HepG2 (cell line): Measurements from ENCODE around the gene KIF25. TPM values are rescaled to one million over a fixed set of nuclear protein-coding genes. Genes with fewer than 3 reads are reported as not detected.

Source experiments
- ARNTL ChIP-seq: sonication (generic); formaldehyde crosslinking; IDR thresholded peaks from 2 replicates; pipeline ENCODE4 v1.4.0; 2020; ENCODE audit warnings: mild to moderate bottlenecking, missing genetic modification reagents
- ASH2L ChIP-seq: fragments of 300-600, 200-600 bp; sonication (generic); IDR thresholded peaks from 2 replicates; pipeline ENCODE4 v1.7.0; 2017; ENCODE audit warnings: low read depth, mild to moderate bottlenecking, moderate library complexity, mixed read lengths, low read length; ENCODE audit not compliant: insufficient read length
- E2F5 ChIP-seq: sonication (generic); formaldehyde crosslinking; conservative IDR thresholded peaks from 2 replicates; pipeline ENCODE4 v1.4.0; 2020; ENCODE audit warnings: missing genetic modification reagents
- GMEB1 ChIP-seq: sonication (generic); formaldehyde crosslinking; IDR thresholded peaks from 2 replicates; pipeline ENCODE4 v1.5.1; 2020; ENCODE audit warnings: missing genetic modification reagents, mild to moderate bottlenecking, borderline replicate concordance
- GTF3A ChIP-seq: sonication (generic); formaldehyde crosslinking; conservative IDR thresholded peaks from 2 replicates; pipeline ENCODE4 v1.4.0; 2020; ENCODE audit warnings: mild to moderate bottlenecking, missing genetic modification reagents
- HNRNPL ChIP-seq: fragments of 200-400 bp; formaldehyde crosslinking; IDR thresholded peaks from 2 replicates; pipeline ENCODE4 v1.6.1; 2017; ENCODE audit warnings: mild to moderate bottlenecking, low read depth, low read length
- ISX ChIP-seq: sonication (generic); formaldehyde crosslinking; conservative IDR thresholded peaks from 2 replicates; pipeline ENCODE4 v1.5.0; 2020; ENCODE audit warnings: missing genetic modification reagents
- KAT8 ChIP-seq: IDR thresholded peaks from 2 replicates; pipeline ENCODE4 v1.6.1; 2016; ENCODE audit warnings: missing genetic modification reagents, missing compliant biosample characterization
- KDM1A ChIP-seq: IDR thresholded peaks from 2 replicates; pipeline ENCODE4 v1.6.1; 2016; ENCODE audit warnings: missing compliant biosample characterization
- MXD1 ChIP-seq: sonication (generic); formaldehyde crosslinking; IDR thresholded peaks from 2 replicates; pipeline ENCODE4 v1.4.0; 2020; ENCODE audit warnings: mild to moderate bottlenecking, missing genetic modification reagents
- PHF20 ChIP-seq: sonication (generic); formaldehyde crosslinking; IDR thresholded peaks from 2 replicates; pipeline ENCODE4 v1.5.0; 2020; ENCODE audit warnings: mild to moderate bottlenecking, missing genetic modification reagents
- RFX3 ChIP-seq: IDR thresholded peaks from 2 replicates; pipeline ENCODE4 v1.6.1; 2016; ENCODE audit warnings: missing biosample characterization, missing genetic modification reagents
- RFX5 ChIP-seq: IDR thresholded peaks from 2 replicates; pipeline ENCODE4 v1.6.1; 2011; ENCODE audit warnings: low read depth, low read length, improper control_type of control experiment
- SRSF9 ChIP-seq: fragments of 200-400 bp; formaldehyde crosslinking; IDR thresholded peaks from 2 replicates; pipeline ENCODE4 v1.6.1; 2018; ENCODE audit warnings: borderline replicate concordance, mild to moderate bottlenecking, low read depth, low read length; ENCODE audit not compliant: insufficient read depth, poor library complexity, severe bottlenecking
- ZBTB3 ChIP-seq: sonication (generic); formaldehyde crosslinking; IDR thresholded peaks from 2 replicates; pipeline ENCODE4 v1.4.0; 2020; ENCODE audit warnings: low read depth, mild to moderate bottlenecking, moderate library complexity, missing genetic modification reagents, borderline replicate concordance
- ZKSCAN8 ChIP-seq: IDR thresholded peaks from 2 replicates; pipeline ENCODE4 v1.6.1; 2016; ENCODE audit warnings: borderline replicate concordance, missing genetic modification reagents, missing compliant biosample characterization
- ZNF589 ChIP-seq: sonication (generic); formaldehyde crosslinking; conservative IDR thresholded peaks from 2 replicates; pipeline ENCODE4 v1.8.0; 2022; ENCODE audit warnings: mild to moderate bottlenecking, moderate library complexity, missing genetic modification reagents
- ZNF704 ChIP-seq: sonication (generic); formaldehyde crosslinking; IDR thresholded peaks from 2 replicates; pipeline ENCODE4 v1.8.1; 2023; ENCODE audit warnings: mild to moderate bottlenecking, inconsistent platforms, moderate library complexity, missing genetic modification reagents, borderline replicate concordance
- polyA plus RNA-seq, 8 experiments: library from polyadenylated mRNA; depleted of rRNA in 3 of 8; stranded (reverse) in 7 of 8; unstranded in 1 of 8; fragments of >200 nt; fragmentation: Illumina TruSeq in 4 of 8; extraction: Trizol in 4 of 8; gene quantifications; 2 replicates each; pipeline versions ENCODE4 v1.2.1 to v1.2.3, GENCODE V29; 2011 to 2016; ENCODE audit warnings: low read depth in 4 of 8, missing spikeins in 1 of 8, mixed read lengths in 1 of 8; ENCODE audit not compliant: insufficient read depth in 1 of 8
- total RNA-seq, 5 experiments: library from RNA; depleted of rRNA; stranded (reverse); fragments of >200 nt; fragmentation: Illumina TruSeq; extraction: Trizol; gene quantifications; 2 replicates each; pipeline ENCODE4 v1.2.3, GENCODE V29; 2016; ENCODE audit warnings: low read depth in 1 of 5

Gene KIF25
- total and polyA plus RNA-seq, 2 of the 13 experiments (the other 11 are each of a cell fraction or from before 2014, with no cell fraction given), result not detected

GRCh38 chr6:168060521-168060931 is 63.1 kb downstream of the KIF25 start (continued):
- TF ChIP-seq ZNF704 (CRISPR knock-in tag), result no peak
- TF ChIP-seq ZKSCAN8 (CRISPR knock-in tag), result no peak
- 0 out of 2 replicates have a peak, but pooled peaks have one; percentile 30 for TF ChIP-seq MXD1 (CRISPR knock-in tag)
- TF ChIP-seq GMEB1 (CRISPR knock-in tag), result no peak
- no peak for TF ChIP-seq SRSF9
- TF ChIP-seq ISX (CRISPR knock-in tag), result no peak
- TF ChIP-seq RFX5, result no peak
- TF ChIP-seq ZNF589 (CRISPR knock-in tag), result no peak
- no peak for TF ChIP-seq KAT8 (CRISPR knock-in tag)
- TF ChIP-seq GTF3A (CRISPR knock-in tag), result no peak
- TF ChIP-seq ZBTB3, result no peak
- TF ChIP-seq RFX3 (CRISPR knock-in tag), result no peak
- TF ChIP-seq HNRNPL, result no peak
- no peak for TF ChIP-seq ARNTL
- no peak for TF ChIP-seq PHF20
- no peak for TF ChIP-seq ASH2L
- TF ChIP-seq KDM1A, result no peak
- TF ChIP-seq E2F5 (CRISPR knock-in tag), result no peak
